BLaER1 treated with 17β-estradiol and CSF1 and Interleukin-3, amounts not matched to agents 10 nM and 100 nM (cell line): ENCODE data around the gene NKAIN4.

Experiments
- H3K27ac ChIP-seq, 11 experiments: shearing (Covaris generic); formaldehyde crosslinking; 2 replicates each; pipeline ENCODE4 v1.8.1; 2022
- H3K27me3 ChIP-seq, 11 experiments: shearing (Covaris generic); formaldehyde crosslinking; 2 replicates each; pipeline ENCODE4 v1.8.1; 2022
- H3K36me3 ChIP-seq, 11 experiments: shearing (Covaris generic); formaldehyde crosslinking; 2 replicates each; pipeline ENCODE4 v1.8.1; 2022
- H3K4me1 ChIP-seq, 10 experiments: shearing (Covaris generic); formaldehyde crosslinking; 2 replicates each; pipeline ENCODE4 v1.8.1; 2022
- H3K4me2 ChIP-seq, 11 experiments: shearing (Covaris generic); formaldehyde crosslinking; 2 replicates each; pipeline ENCODE4 v1.8.1; 2022
- H3K4me3 ChIP-seq, 10 experiments: shearing (Covaris generic); formaldehyde crosslinking; 2 replicates each; pipeline ENCODE4 v1.8.1; 2022
- H3K9ac ChIP-seq, 11 experiments: shearing (Covaris generic); formaldehyde crosslinking; 2 replicates each; pipeline ENCODE4 v1.8.1; 2022
- H3K9me3 ChIP-seq, 11 experiments: shearing (Covaris generic); formaldehyde crosslinking; replicated peaks in 1 of 11; 2 replicates each; pipeline ENCODE4 v1.8.1; 2022
- H4K20me1 ChIP-seq, 11 experiments: shearing (Covaris generic); formaldehyde crosslinking; 2 replicates each; pipeline ENCODE4 v1.8.1; 2022
- Cebpa-rat ChIP-seq, 11 experiments: shearing (Covaris generic); IDR thresholded peaks; 2 replicates each; pipeline ENCODE4 v1.8.1; 2022

The NKAIN4 gene

DNA sequence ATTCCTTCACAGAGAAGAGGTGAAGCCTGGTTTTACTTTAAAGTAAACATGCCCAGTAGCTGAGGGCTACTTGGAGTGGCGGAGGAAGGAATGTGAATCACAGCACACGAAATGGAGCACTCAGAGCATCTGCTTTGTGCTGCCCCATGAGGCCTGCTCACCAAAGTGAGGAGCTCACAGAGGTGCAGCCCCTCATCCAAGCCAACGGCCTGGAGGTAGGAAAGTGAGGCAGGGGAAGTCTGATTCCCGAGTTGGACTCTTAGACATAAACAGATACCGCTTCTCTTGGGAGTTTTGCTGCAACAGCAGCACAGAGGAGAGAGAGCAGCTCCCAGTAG, 41.9 kb downstream of the NKAIN4 start:
- H3K4me3 ChIP-seq, result no peak overlapping the region
- H3K27me3 ChIP-seq, result no peaks in the 10 kb centered on the region
- H3K4me1 ChIP-seq, result peaks cover 54 to 85% (median 68%) of the 10 kb centered on the region in 10 experiments
- H3K4me2 ChIP-seq, result peak overlapping the region; percentile 13 to 98 (median 41); a peak in 19 of 22 replicates
- H4K20me1 ChIP-seq, result peaks cover 78 to 85% (median 83%) of the 10 kb centered on the region in 11 experiments
- H3K9ac ChIP-seq, result peak overlapping the region in 10 of 11 experiments; percentile 17 to 54 (median 29); a peak in 12 of 22 replicates
- no peak for TF ChIP-seq Cebpa-rat (IDR thresholded peaks at IDR 0.05)
- H3K9me3 ChIP-seq, result no peaks in the 10 kb centered on the region
- no peak overlapping the region for H3K27ac ChIP-seq
- peaks cover 71 to 77% (median 76%) of the 10 kb centered on the region in 11 experiments for H3K36me3 ChIP-seq

DNA sequence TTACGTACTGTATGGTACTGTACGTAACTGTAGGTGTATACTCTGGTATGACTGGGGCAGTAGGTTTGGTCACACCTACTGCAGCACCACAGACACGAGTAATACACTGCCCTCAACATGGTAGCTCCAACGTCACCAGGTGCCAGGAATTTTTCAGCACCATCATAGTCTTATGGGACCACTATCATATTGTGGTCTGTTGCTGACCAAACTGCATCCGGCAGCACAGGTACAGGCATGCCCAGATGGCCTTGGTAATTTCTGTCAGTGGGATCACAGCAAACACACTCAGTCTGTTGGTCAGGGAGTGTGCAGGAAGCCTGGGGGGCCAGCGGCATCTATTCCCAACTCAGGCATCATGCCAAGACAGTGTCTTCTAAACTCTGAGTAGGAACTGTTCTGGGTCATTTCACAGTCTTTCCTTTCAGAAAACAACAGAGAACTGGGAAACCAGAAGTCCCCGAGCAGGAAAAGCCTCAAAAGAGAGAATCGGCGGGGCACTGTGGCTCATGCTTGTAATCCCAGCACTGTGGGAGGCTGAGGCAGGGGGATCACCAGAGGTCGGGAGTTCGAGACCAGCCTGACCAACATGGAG, 44.2 kb downstream of the NKAIN4 start:
- TF ChIP-seq Cebpa-rat (IDR thresholded peaks at IDR 0.05), result no peak
- H3K9ac ChIP-seq, result peak overlapping the region in 8 of 11 experiments; percentile 4 to 51 (median 28); a peak in 7 of 22 replicates
- H3K4me1 ChIP-seq, result peaks cover 43 to 89% (median 56%) of the 10 kb centered on the region in 10 experiments
- peaks cover 98 to 100% (median 100%) of the 10 kb centered on the region in 11 experiments for H4K20me1 ChIP-seq
- H3K27ac ChIP-seq, result peak overlapping the region in 2 of 11 experiments; percentile 3 to 7; a peak in 1 of 22 replicates
- H3K36me3 ChIP-seq, result peaks cover 94 to 99% (median 98%) of the 10 kb centered on the region in 11 experiments
- H3K4me2 ChIP-seq, result peak overlapping the region in 9 of 11 experiments; percentile 9 to 98 (median 31); a peak in 13 of 22 replicates
- H3K27me3 ChIP-seq, result no peaks in the 10 kb centered on the region
- no peak overlapping the region for H3K4me3 ChIP-seq
- no peaks in the 10 kb centered on the region for H3K9me3 ChIP-seq

- Histone ChIP-seq H3K27ac (peak overlapping the region in 3 of 11 experiments; percentile 31 to 69 (median 59); a peak in 3 of 22 replicates), H3K9me3 (no peaks in the 10 kb centered on the region), H4K20me1 (peaks cover 98 to 100% (median 100%) of the 10 kb centered on the region in 11 experiments), H3K9ac (peak overlapping the region in 6 of 11 experiments; percentile 6 to 61 (median 24); a peak in 6 of 22 replicates), H3K4me1 (peaks cover 30 to 73% (median 41%) of the 10 kb centered on the region in 10 experiments), H3K36me3 (peaks cover 97 to 100% (median 100%) of the 10 kb centered on the region in 11 experiments), H3K4me3 (no peak overlapping the region), H3K4me2 (peak overlapping the region in 3 of 11 experiments; percentile 15 to 62 (median 57); a peak in 5 of 22 replicates), H3K27me3 (no peaks in the 10 kb centered on the region)
- no peak for TF ChIP-seq Cebpa-rat (IDR thresholded peaks at IDR 0.05)
These were observed 45.8 kb downstream of the NKAIN4 start for GRCh38 chr20:63208346-63208909.

- Histone ChIP-seq H3K36me3 (peaks cover 97 to 100% (median 100%) of the 10 kb centered on the region in 11 experiments), H4K20me1 (peaks cover 98 to 100% (median 100%) of the 10 kb centered on the region in 11 experiments)
These were observed 47.4 kb downstream of the NKAIN4 start for GRCh38 chr20:63206878-63207277.

GRCh38 chr20:63205896-63206295, 48.4 kb downstream of the NKAIN4 start:
- H3K4me1 ChIP-seq, result peaks cover 8 to 52% (median 16%) of the 10 kb centered on the region in 10 experiments
- no peaks in the 10 kb centered on the region for H3K9me3 ChIP-seq
- H4K20me1 ChIP-seq, result peaks cover 98 to 100% (median 100%) of the 10 kb centered on the region in 11 experiments
- H3K9ac ChIP-seq, result no peak overlapping the region
- H3K4me2 ChIP-seq, result no peak overlapping the region
- H3K36me3 ChIP-seq, result peaks cover 97 to 100% (median 100%) of the 10 kb centered on the region in 11 experiments
- no peak overlapping the region for H3K4me3 ChIP-seq
- no peak for TF ChIP-seq Cebpa-rat (IDR thresholded peaks at IDR 0.05)
- H3K27ac ChIP-seq, result no peak overlapping the region
- H3K27me3 ChIP-seq, result no peaks in the 10 kb centered on the region

More at GRCh38 chr20:63206878-63207277, 47.4 kb downstream of the NKAIN4 start:
- Histone ChIP-seq H3K27me3 (no peaks in the 10 kb centered on the region), H3K27ac (no peak overlapping the region; a peak in 2 of 22 replicates), H3K4me1 (peaks cover 15 to 57% (median 26%) of the 10 kb centered on the region in 10 experiments), H3K4me3 (no peak overlapping the region), H3K9me3 (no peaks in the 10 kb centered on the region), H3K4me2 (peak overlapping the region in 1 of 11 experiments; percentile 40; a peak in 1 of 22 replicates), H3K9ac (peak overlapping the region in 1 of 11 experiments; percentile 57; a peak in 2 of 22 replicates)
- TF ChIP-seq Cebpa-rat (IDR thresholded peaks at IDR 0.05), result no peak

DNA sequence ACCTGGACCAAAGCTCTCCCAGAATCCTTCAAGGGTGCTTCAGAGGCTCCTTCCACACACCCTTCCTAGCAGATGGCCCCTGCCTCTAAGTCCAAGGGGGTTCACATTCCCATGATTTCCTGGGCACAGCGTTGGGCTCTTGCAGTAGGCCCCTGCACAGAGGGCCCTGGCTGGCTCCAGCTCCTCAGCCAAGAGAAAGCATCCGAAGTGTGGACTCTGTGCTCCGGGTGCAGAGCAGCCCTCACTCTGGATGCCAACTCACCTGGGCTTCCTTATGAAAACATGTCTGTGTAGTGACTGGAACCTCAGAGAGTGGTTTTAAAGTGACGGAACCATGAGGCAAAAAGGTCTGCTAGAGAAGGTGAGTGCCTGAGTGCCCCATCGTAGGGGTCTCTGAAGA, 49.9 kb downstream of the NKAIN4 start:
- H3K9me3 ChIP-seq, result no peaks in the 10 kb centered on the region
- H3K4me3 ChIP-seq, result no peak overlapping the region
- no peaks in the 10 kb centered on the region for H3K27me3 ChIP-seq
- H3K36me3 ChIP-seq, result peaks cover 97 to 100% (median 100%) of the 10 kb centered on the region in 11 experiments
- no peak overlapping the region for H3K4me2 ChIP-seq
- H3K4me1 ChIP-seq, result peaks cover 0 to 37% (median under 1%) of the 10 kb centered on the region in 10 experiments; a peak in 13 of 20 replicates
- no peak for TF ChIP-seq Cebpa-rat (IDR thresholded peaks at IDR 0.05)
- H4K20me1 ChIP-seq, result peaks cover 98 to 100% (median 100%) of the 10 kb centered on the region in 11 experiments
- H3K27ac ChIP-seq, result no peak overlapping the region
- H3K9ac ChIP-seq, result no peak overlapping the region

GRCh38 chr20:63202811-63203526, 51.3 kb downstream of the NKAIN4 start:
- no peaks in the 10 kb centered on the region for H3K9me3 ChIP-seq
- peaks cover 96 to 100% (median 99%) of the 10 kb centered on the region in 11 experiments for H3K36me3 ChIP-seq
- peaks cover 0 to 23% (median 0%) of the 10 kb centered on the region in 10 experiments; a peak in 6 of 20 replicates for H3K4me1 ChIP-seq
- no peaks in the 10 kb centered on the region for H3K27me3 ChIP-seq
- no peak for TF ChIP-seq Cebpa-rat (IDR thresholded peaks at IDR 0.05)
- H3K4me2 ChIP-seq, result no peak overlapping the region
- H3K4me3 ChIP-seq, result no peak overlapping the region
- H4K20me1 ChIP-seq, result peaks cover 98 to 100% (median 100%) of the 10 kb centered on the region in 11 experiments
- H3K27ac ChIP-seq, result no peak overlapping the region
- H3K9ac ChIP-seq, result no peak overlapping the region

GRCh38 chr20:63202021-63202420, 52.2 kb downstream of the NKAIN4 start:
- H4K20me1 ChIP-seq, result peaks cover 99 to 100% (median 100%) of the 10 kb centered on the region in 11 experiments
- no peaks in the 10 kb centered on the region for H3K9me3 ChIP-seq
- no peak overlapping the region for H3K4me3 ChIP-seq
- H3K36me3 ChIP-seq, result peaks cover 96 to 100% (median 99%) of the 10 kb centered on the region in 11 experiments
- no peak overlapping the region for H3K27ac ChIP-seq
- TF ChIP-seq Cebpa-rat (IDR thresholded peaks at IDR 0.05), result no peak
- no peaks in the 10 kb centered on the region for H3K27me3 ChIP-seq
- no peak overlapping the region; a peak in 1 of 22 replicates for H3K9ac ChIP-seq
- H3K4me1 ChIP-seq, result peaks cover 0 to 15% (median 3%) of the 10 kb centered on the region in 10 experiments; a peak in 8 of 20 replicates
- H3K4me2 ChIP-seq, result no peak overlapping the region
